Renal pelvis (tissue), 12 donors: Measurements from ENCODE around the gene MAPK9. TPM values are rescaled to one million over a fixed set of nuclear protein-coding genes. Genes with fewer than 3 reads are reported as not detected.
A peak's percentile ranks its signal among the peaks of the same experiment; 100 is the strongest.

ENCODE experiments used
- DNase-seq: peaks from one replicate; pipeline ENCODE4 v3.0.0-alpha.2; 2013
- long read RNA-seq, 16 experiments: transcript quantifications; one replicate each; lab custom pipeline, GENCODE V29; 2026
- polyA plus RNA-seq, 3 donors: library from polyadenylated mRNA; unstranded; fragments of 120-200 nt; gene quantifications; one replicate each; pipeline ENCODE4 v1.2.1, GENCODE V29; 2013; ENCODE audit not compliant: insufficient read length in 3 of 3

MAPK9 gene
- 10 to 100 TPM; 33.6 to 39.3 (median 39.3) TPM for polyA plus RNA-seq
- long read RNA-seq, donor 1, full-length matches to known transcripts: 2 of 2 reads
- long read RNA-seq, donor 1, partial matches to known transcripts: 0 of 2 reads
- long read RNA-seq, donor 1, other reads (novel, unspliced or antisense): 0 of 2 reads
- long read RNA-seq, donor 2, full-length matches to known transcripts: 7 of 7 reads
- long read RNA-seq, donor 2, partial matches to known transcripts: 0 of 7 reads
- long read RNA-seq, donor 2, other reads (novel, unspliced or antisense): 0 of 7 reads
- long read RNA-seq, donor 3, full-length matches to known transcripts: 5 of 10 reads
- long read RNA-seq, donor 3, partial matches to known transcripts: 5 of 10 reads
- long read RNA-seq, donor 3, other reads (novel, unspliced or antisense): 0 of 10 reads
- long read RNA-seq, donor 4, full-length matches to known transcripts: 6 of 6 reads
- long read RNA-seq, donor 4, partial matches to known transcripts: 0 of 6 reads
- long read RNA-seq, donor 4, other reads (novel, unspliced or antisense): 0 of 6 reads
- long read RNA-seq, donor 5, full-length matches to known transcripts: 3 of 3 reads
- long read RNA-seq, donor 5, partial matches to known transcripts: 0 of 3 reads
- long read RNA-seq, donor 5, other reads (novel, unspliced or antisense): 0 of 3 reads
- long read RNA-seq, donor 6, full-length matches to known transcripts: 7 of 7 reads
- long read RNA-seq, donor 6, partial matches to known transcripts: 0 of 7 reads
- long read RNA-seq, donor 6, other reads (novel, unspliced or antisense): 0 of 7 reads
- long read RNA-seq, donor 7, full-length matches to known transcripts: 5 of 5 reads
- long read RNA-seq, donor 7, partial matches to known transcripts: 0 of 5 reads
- long read RNA-seq, donor 7, other reads (novel, unspliced or antisense): 0 of 5 reads
- long read RNA-seq, donor 8, full-length matches to known transcripts: 8 of 8 reads
- long read RNA-seq, donor 8, partial matches to known transcripts: 0 of 8 reads
- long read RNA-seq, donor 8, other reads (novel, unspliced or antisense): 0 of 8 reads
- long read RNA-seq, donor 9, full-length matches to known transcripts: 4 of 4 reads
- long read RNA-seq, donor 9, partial matches to known transcripts: 0 of 4 reads
- long read RNA-seq, donor 9, other reads (novel, unspliced or antisense): 0 of 4 reads
- long read RNA-seq, donor 10, full-length matches to known transcripts: 3 of 3 reads
- long read RNA-seq, donor 10, partial matches to known transcripts: 0 of 3 reads
- long read RNA-seq, donor 10, other reads (novel, unspliced or antisense): 0 of 3 reads
- long read RNA-seq, donor 11, full-length matches to known transcripts: 6 of 6 reads
- long read RNA-seq, donor 11, partial matches to known transcripts: 0 of 6 reads
- long read RNA-seq, donor 11, other reads (novel, unspliced or antisense): 0 of 6 reads
- long read RNA-seq, donor 12, full-length matches to known transcripts: 8 of 8 reads
- long read RNA-seq, donor 12, partial matches to known transcripts: 0 of 8 reads
- long read RNA-seq, donor 12, other reads (novel, unspliced or antisense): 0 of 8 reads
- long read RNA-seq, donor 13, full-length matches to known transcripts: 2 of 2 reads
- long read RNA-seq, donor 13, partial matches to known transcripts: 0 of 2 reads
- long read RNA-seq, donor 13, other reads (novel, unspliced or antisense): 0 of 2 reads
- long read RNA-seq, donor 14, full-length matches to known transcripts: 7 of 7 reads
- long read RNA-seq, donor 14, partial matches to known transcripts: 0 of 7 reads
- long read RNA-seq, donor 14, other reads (novel, unspliced or antisense): 0 of 7 reads
- long read RNA-seq, donor 15, full-length matches to known transcripts: 5 of 5 reads
- long read RNA-seq, donor 15, partial matches to known transcripts: 0 of 5 reads
- long read RNA-seq, donor 15, other reads (novel, unspliced or antisense): 0 of 5 reads
- long read RNA-seq, donor 16, full-length matches to known transcripts: 3 of 3 reads
- long read RNA-seq, donor 16, partial matches to known transcripts: 0 of 3 reads
- long read RNA-seq, donor 16, other reads (novel, unspliced or antisense): 0 of 3 reads

DNA sequence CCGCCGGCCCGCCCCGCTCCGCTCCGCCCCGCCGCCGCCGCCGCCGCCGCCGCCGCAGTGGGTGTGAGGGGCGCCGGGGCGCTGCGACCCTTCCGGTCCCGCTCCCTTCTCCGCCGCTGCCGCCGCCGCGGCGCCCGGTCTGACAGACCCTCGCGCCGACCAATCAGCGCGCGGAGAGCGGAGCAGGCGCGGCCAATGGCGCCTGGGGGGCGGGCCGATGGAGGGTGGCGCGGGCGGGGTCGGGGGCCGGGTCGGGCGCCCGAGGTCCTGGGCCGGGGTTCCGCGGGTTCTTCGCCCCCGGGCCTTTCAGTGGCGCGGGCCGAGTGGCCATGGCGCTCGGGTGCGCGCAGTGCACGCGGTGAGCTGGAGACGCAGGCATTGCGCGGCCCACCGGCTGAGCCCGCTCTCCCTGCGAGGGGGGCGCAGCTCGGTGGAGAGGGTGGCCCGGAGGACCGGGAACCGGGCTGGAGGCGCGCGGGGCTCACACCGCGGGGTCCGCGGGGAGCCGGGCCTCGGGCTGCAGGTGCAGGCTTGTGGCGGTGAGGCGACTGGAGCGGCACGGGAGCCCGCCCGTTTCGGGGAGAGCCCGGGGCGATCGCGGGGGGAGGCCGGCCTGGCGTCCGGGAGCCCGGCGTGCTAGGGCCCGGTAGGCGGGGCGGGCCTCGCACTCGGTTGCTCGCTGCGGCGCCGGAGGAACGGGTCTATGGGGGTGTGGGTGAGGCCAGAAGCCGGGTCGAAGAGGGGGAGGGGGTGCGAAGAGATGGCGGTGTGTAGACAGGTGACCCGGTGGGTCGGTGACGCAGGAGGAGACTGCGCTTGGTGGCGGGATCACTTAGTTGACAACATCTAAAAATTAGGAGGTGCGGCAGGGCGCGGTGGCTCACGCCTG lies at the start of gene MAPK9:
MAPK9 (minus strand) TSS at position 141 of the 889 bp plus-strand sequence. CDS start 11,522 bp downstream, outside the sequence.
- peak; percentile 88 for DNase-seq

DNA sequence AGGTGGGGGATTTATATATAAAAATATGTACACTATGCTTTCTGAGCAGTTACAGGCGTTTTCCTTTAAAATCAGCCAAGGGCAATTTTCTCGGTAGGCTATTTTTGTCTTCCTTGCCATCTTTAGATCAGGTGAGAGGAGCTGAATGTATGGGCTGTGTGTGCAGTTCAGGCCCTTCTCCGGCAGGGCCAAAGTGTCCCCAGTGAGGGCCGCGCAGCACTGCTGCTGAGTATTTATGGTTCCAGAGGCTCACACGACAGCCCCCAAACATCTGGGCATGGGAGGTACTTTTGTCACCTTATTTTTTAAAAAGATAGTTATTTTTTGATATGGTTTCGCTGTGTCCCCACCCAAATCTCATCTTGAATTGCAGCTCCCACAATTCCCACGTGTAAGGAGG lies 49.7 kb upstream of the MAPK9 start:
- no peak for DNase-seq

DNA sequence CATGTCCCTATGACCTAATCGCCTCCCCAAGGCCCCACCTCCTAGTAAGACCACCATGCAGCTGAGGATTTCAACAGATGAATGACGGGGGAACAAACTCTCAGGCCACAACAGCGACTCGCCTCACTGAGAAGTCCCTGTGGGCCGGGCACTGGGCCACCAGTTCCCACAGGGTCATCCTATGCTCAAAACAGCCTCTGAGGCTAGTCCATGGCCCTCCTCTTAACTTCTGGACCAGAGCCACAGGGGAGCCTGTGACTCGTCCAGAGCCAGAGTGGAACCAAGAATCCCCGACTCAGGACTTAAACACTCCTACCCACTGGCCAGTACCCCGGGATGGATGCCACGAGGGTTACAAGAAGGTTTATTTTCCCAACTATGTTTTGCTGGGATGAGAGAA lies 49.0 kb upstream of the MAPK9 start:
- DNase-seq: no peak

- no peak for DNase-seq
Observed at GRCh38 chr5:180339583-180340183, 47.8 kb upstream of the MAPK9 start.

GRCh38 chr5:180338001-180338707 lies 46.3 kb upstream of the MAPK9 start:
- DNase-seq: no peak

GRCh38 chr5:180336234-180337020 lies 44.5 kb upstream of the MAPK9 start:
- DNase-seq: no peak

- no peak for DNase-seq
Observed at GRCh38 chr5:180335614-180336233, 43.8 kb upstream of the MAPK9 start.

- DNase-seq: no peak
Observed at GRCh38 chr5:180334751-180335613, 43.1 kb upstream of the MAPK9 start.

DNA sequence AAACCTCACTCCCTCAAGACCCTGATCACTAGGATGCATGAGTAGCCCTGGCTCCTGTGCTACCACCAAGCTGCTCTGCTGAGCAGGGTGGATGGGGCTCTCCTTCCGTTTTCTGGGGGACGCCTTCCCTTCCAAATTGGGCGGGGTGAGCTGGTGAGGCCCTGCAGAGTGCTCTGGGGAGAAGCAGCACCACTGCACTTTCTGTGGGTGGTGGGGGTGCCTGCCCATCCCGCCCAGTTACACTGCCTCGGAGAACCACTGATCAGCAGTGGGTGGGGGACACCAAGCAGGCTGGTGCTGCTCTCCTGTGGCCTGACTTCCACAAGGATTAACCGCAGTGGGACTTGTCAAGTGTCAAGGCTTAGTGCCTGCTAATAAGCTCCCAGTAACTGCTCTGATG lies 42.3 kb upstream of the MAPK9 start:
- DNase-seq: no peak

GRCh38 chr5:180333661-180334060 lies 41.8 kb upstream of the MAPK9 start:
- DNase-seq: no peak

DNA sequence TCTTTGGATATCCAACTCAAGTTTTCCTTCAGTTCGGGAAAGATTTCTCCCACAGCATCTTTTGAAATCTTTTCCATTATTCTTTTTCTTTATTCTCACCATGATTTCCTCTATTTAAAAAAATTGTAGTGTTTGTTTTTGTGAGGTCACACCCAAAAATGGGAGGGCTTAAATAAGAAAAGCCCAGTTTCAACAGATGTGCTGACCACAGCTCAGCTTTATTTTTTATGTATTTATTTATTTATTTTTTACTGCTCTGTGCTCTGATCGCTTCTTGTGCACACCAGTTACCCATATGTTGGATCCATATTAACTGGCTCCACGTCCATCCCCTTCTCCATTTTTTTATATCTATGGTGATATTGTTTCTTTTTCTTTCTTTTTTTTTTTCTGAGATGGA lies 41.0 kb upstream of the MAPK9 start:
- no peak for DNase-seq

- no peak for DNase-seq
Observed at GRCh38 chr5:180332051-180332517, 40.2 kb upstream of the MAPK9 start.

DNA sequence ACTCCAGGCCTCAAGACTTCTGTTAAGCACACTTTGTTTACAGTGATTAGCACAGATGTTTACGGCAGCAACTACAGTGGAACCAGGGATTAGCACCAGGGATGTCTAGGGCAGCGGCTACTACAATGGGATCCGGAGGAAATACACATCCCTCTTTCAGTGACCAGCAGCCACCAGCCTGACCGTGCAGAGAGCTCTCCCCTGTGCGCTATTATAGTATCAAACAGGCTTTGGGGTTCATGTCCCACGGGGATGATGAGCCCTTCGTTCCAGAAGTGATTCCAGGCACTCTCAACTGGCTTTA lies 39.7 kb upstream of the MAPK9 start:
- no peak for DNase-seq

DNA sequence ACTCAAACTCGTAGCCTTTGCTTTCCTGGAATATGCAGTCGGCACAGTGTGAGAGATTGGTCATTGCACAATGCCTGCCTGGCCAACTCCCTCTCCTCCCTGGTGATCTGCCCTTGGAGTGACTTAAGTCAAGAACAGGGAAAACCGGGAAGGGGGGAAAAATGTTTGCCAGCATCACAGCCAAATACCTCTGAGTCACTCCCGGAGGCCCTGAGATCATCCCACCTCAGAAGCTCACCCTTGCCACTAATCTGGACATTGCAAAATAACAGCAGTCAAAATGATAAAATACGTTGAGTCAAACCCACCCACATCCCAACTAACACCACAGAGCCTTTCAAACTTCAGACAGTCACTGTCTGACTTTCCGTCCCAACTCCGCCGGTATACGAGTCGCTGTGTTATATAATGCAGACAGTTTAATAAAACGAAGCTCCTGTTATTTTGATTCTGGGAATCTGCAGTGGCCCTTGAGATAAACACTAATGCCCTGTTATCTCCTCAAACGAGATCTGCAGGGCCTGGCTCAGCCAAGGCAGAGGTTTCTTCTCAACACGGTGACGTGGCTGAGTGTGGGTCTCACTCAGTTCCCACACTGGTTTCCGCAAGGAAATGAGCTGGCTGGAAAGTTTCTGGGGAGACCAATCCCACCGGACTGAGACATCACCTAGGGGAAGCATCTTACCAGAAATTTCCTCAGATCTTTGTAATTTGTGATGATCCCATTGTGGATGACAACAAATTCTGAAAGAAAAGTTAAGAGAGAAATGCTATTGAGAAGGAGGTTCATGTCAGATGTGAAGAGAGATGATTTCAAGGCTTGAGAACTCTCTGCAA lies 39.1 kb upstream of the MAPK9 start:
- no peak for DNase-seq

GRCh38 chr5:180330270-180330648 lies 38.4 kb upstream of the MAPK9 start:
- DNase-seq: no peak
